Fibroblast of skin of left biceps (primary cell): ENCODE results near the gene ZNF618.

Experiments
- DNase-seq, 2 experiments: peaks; one replicate each; pipeline ENCODE4 v3.0.0-alpha.2; 2013; ENCODE audit warnings: low read depth in 2 of 2

The ZNF618 gene

GRCh38 chr9:114001410-114001685, 125.2 kb downstream of the ZNF618 start:
- no peak for DNase-seq

- DNase-seq: no peak
Observed at GRCh38 chr9:114001794-114002261, 125.7 kb downstream of the ZNF618 start.

GRCh38 chr9:114002271-114002985, 126.3 kb downstream of the ZNF618 start:
- no peak for DNase-seq

DNA sequence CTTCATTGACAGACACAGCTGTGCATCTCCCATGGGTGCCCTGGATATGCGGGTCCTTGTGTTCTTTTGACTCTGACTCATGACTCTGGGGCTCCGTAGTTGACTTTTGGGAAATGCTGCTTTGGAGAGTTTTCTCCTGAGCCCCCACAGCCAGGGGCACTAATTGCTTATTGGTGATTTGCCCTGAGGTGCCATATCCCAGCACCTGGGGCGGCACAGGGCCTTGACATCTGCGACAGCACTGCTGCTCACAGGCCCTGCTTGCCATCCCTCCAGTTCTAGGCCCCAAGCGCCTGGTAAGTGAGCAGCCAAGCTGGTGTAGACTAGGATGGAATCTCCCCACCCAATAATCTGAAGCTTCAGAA, 126.9 kb downstream of the ZNF618 start:
- DNase-seq: no peak

DNA sequence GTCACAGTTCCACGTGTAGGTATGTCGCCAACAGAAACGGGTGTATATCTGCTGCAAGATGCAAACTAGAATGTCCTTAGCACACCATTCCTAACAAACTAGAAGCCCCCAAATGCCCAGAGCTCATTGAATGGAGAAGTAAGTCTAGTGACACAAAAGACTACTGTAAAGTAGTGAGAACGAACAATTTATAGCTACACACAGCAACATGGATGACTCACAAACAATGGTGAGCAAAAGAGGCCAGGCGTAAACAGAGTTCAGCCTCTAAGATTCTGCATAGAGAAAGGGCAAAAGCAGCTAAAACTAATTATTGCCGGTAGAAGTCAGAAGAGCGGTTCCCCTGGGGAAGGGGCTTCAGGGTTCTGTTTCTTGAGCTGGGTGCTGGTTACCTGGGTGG, 127.2 kb downstream of the ZNF618 start:
- no peak for DNase-seq

DNA sequence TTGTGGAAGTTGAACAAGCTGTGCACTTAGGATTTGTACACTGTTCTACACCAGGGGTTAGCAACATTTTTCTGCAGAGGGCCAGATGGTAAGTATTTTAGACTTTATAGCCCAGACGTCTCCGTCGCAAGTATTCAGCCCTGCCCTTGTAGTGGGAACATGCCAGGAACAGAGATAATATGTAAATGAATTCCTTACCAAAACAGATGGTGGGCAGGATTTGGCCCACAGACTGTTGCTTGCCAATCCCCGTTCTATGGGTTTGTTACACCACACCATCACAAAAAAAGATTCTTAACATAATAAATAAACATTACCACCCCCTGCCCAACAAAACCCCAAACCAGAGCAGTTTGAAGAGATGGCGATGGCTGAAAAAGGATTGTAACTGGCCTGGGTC, 127.6 kb downstream of the ZNF618 start:
- no peak for DNase-seq

GRCh38 chr9:114004221-114004716, 128.2 kb downstream of the ZNF618 start:
- no peak for DNase-seq

GRCh38 chr9:114005371-114006154, 129.5 kb downstream of the ZNF618 start:
- no peak for DNase-seq

DNA sequence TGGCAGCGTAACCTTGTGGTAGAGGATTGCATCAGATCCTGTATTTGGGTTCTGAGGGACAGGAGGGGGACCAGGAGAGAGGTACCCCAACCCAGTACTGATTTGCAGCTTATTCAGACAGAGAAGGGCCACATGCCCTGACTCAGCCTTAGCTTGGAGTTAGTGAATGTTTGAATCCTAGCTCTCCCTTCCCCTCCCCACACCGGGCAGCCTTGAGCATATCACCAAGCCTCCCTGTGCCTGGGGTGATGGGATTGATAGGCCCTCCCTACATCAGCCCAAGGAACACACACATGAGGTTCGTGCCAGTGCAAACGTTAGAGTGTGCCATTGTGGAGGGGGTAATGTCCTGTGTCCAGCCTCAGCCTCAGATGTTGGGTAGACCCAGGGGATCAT, 130.0 kb downstream of the ZNF618 start:
- no peak for DNase-seq

GRCh38 chr9:114006931-114007691, 131.0 kb downstream of the ZNF618 start:
- no peak for DNase-seq

- DNase-seq: no peak
Observed at GRCh38 chr9:114007991-114008666, 132.0 kb downstream of the ZNF618 start.

GRCh38 chr9:114008667-114009410, 132.7 kb downstream of the ZNF618 start:
- DNase-seq: no peak

- no peak for DNase-seq
Observed at GRCh38 chr9:114011313-114011712, 135.2 kb downstream of the ZNF618 start.

DNA sequence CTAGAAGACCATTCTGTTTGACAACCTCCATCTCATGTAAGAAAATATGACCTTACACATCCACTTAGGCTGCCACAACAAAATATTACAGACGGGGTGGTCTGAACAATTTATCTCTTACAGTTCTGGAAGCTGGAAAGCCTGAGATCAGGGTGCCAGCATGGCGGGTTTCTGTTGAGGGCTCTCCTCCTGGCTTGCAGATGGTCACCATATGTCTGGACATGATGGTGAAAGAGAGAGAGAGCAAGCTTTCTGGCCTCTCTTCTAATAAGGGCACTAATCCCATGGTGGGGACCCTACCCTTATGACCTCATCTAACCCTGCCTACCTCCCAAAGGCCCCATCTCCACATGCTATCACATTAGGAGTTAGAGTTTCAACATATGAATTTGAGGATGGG, 136.0 kb downstream of the ZNF618 start:
- no peak for DNase-seq

DNA sequence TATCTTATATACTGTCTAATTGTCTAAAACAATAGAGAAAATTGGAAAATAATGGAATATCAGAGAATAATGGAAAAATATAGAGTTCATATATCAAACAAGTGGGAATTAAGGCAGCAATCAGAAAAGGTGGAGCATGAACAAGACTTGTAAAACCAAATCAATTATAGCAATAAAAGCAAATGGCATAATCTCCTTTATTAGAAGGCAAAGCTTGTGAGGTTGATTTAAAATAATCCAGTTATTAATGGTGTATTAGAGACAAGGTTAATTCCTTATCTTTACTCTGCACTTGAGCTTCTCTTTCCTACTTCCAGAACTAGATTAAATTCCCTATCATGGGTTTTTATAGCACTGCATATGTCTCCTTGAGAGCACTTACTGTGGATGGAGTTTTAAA, 137.9 kb downstream of the ZNF618 start:
- DNase-seq: no peak

DNA sequence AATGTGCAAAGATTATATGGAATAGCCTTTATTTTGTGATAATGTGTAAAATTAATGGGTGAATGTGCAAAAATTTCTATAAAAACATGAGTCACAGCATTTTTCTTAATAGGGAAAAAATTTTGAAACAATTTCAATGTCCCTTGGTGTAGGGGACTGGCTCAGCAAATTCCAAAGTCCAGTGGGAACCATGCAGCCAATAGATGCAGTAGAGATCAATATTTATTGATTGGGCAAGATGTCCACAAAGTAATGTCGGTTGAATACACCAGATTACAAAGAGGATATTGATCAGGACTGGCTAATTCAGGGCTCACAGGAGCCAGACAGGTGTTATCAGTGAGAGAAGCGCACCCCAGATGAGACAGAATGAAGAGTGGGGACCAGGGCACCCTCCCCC, 139.5 kb downstream of the ZNF618 start:
- DNase-seq: no peak

- DNase-seq: no peak
Observed at GRCh38 chr9:114016101-114016500, 140.0 kb downstream of the ZNF618 start.

DNA sequence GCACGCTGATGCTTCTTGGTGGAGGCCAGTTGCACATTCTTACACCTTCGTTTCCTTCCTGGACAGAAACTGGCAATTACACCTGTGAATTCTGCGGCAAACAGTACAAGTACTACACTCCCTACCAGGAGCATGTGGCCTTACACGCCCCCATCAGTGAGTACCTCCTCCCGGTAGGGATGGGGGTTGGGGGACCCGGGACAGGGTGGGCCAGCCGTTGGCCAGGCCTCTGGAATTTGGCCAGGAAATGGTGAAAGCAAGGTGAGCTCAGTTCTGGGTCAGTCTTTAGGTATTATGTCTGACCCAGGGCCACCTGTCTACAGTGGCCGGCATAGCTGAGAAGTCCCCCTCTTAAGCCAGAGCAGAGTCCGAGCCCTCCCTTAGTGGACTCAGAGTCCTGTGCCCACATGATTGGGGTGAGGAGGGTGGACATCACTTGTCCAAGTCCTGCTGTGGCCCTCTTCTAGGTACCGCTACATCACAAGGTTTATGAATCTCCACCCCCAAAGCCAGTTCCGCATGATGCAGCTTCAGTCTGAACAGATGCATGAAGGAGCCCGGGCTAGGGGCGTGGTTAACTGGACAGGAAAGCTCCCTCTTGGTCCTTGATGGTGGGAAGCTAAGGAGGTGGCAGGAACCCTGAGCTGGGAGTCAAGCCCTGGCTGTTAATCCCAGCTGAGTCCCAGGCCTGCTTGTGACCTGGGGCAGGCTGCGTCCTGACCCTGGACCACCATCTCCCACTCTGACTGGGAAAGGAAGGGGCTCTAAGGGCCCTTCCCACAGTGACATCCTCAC, 140.7 kb downstream of the ZNF618 start:
- DNase-seq: no peak

- no peak for DNase-seq
Observed at GRCh38 chr9:114017741-114018715, 141.9 kb downstream of the ZNF618 start.
